K562 (cell line): ENCODE results near the gene EEFSEC. TPM values are rescaled to one million over a fixed set of nuclear protein-coding genes. Genes with fewer than 3 reads are reported as not detected.

Experiments
- ILF3 ChIP-seq: fragments of 450-650 bp; IDR thresholded peaks from 2 replicates; pipeline ENCODE4 v1.6.1; 2018; ENCODE audit warnings: antibody characterized with exemption, mild to moderate bottlenecking, moderate library complexity, borderline replicate concordance
- TCFL5 ChIP-seq: fragments of 250-450 bp; sonication (Bioruptor Pico); conservative IDR thresholded peaks from 2 replicates; pipeline ENCODE4 v1.6.1; 2021; ENCODE audit warnings: mild to moderate bottlenecking, moderate library complexity, matching md5 sums
- ZNF830 ChIP-seq: fragments of 250-450 bp; sonication (Bioruptor Pico); IDR thresholded peaks from 2 replicates; pipeline ENCODE4 v1.5.0; 2021; ENCODE audit warnings: mild to moderate bottlenecking
- polyA plus RNA-seq, 8 experiments: library from polyadenylated mRNA; depleted of rRNA in 4 of 8; stranded (reverse) in 5 of 8; unstranded in 3 of 8; fragments of >200 nt; fragmentation: Nextera tagmentation in 2 of 8; fragmentation: Illumina TruSeq in 1 of 8; extraction: Ambion mirVana in 2 of 8; extraction: Trizol in 1 of 8; gene quantifications; 2 replicates each; pipeline versions ENCODE4 v1.2.1 to v1.2.3, GENCODE V29; 2011 to 2014; ENCODE audit warnings: inconsistent platforms in 1 of 8, missing spikeins in 1 of 8
- total RNA-seq, 7 experiments: library from RNA; depleted of rRNA in 6 of 7; stranded (reverse); fragments of >200 nt in 6 of 7; fragmentation: Illumina TruSeq in 2 of 7; extraction: Trizol in 2 of 7; gene quantifications; 2 replicates each; pipeline versions ENCODE4 v1.2.1 to v1.2.3, GENCODE V29; 2011 to 2021; ENCODE audit warnings: low replicate concordance in 1 of 7
- TF ChIP-seq, protein P1 (sequence below), 2 experiments: IDR thresholded peaks; 2 replicates each; pipeline ENCODE4 v1.6.1; 2012; ENCODE audit warnings: improper control_type of control experiment in 2 of 2, low read depth in 2 of 2, low read length in 2 of 2, borderline replicate concordance in 1 of 2
- TF ChIP-seq, protein P2 (sequence below): fragments of 250-450 bp; sonication (Bioruptor Pico); IDR thresholded peaks from 2 replicates; pipeline ENCODE4 v1.8.0; 2022; ENCODE audit warnings: moderate library complexity, mild to moderate bottlenecking, inconsistent platforms

EEFSEC gene
- total and polyA plus RNA-seq, 9 of the 15 experiments (the other 6 are each of a cell fraction or from before 2014, with no cell fraction given) = 0.35 to 11.8 (median 7.7) TPM

DNA sequence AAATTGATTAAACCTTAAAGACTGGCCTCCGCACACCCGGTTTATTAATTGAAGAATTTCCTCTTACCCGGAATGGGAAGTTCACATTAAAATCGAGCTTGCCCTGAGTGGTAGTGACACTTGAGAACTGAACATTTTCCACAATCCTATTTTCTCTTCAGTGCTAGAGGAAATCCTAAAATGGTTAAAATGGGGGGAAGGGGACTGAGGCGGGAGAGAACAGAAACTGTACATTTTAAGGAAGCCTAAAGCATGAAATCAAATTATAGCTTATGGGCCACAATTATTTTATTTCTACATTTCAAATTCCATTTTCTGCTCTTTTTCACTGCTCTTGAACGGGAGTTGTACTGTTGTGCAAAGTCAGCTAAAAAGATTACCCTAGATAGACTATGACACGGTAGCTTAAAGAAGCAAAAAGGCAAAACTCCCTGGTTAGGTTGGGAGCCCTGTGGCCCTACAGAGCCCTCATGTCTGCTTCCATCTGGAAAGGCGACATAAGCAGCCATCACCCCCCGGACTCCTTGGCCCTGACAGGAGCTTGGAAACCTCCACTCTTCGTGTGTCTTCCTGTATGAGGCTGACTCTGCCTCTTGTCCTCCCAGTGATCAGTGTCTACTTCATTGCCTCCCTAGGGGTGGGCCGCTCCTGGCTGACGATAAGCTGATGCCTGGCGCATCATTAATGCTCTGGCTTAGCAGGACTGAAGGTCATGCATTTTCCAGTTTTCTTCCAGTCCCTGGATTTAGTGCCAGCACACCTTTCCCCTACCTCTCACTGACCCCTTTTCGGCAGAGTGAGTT lies 79.3 kb downstream of the EEFSEC start (continued):
- no peak for TF ChIP-seq ZNF830
- TF ChIP-seq TCFL5 (CRISPR knock-in tag) = no peak
- TF ChIP-seq, protein P1, sequence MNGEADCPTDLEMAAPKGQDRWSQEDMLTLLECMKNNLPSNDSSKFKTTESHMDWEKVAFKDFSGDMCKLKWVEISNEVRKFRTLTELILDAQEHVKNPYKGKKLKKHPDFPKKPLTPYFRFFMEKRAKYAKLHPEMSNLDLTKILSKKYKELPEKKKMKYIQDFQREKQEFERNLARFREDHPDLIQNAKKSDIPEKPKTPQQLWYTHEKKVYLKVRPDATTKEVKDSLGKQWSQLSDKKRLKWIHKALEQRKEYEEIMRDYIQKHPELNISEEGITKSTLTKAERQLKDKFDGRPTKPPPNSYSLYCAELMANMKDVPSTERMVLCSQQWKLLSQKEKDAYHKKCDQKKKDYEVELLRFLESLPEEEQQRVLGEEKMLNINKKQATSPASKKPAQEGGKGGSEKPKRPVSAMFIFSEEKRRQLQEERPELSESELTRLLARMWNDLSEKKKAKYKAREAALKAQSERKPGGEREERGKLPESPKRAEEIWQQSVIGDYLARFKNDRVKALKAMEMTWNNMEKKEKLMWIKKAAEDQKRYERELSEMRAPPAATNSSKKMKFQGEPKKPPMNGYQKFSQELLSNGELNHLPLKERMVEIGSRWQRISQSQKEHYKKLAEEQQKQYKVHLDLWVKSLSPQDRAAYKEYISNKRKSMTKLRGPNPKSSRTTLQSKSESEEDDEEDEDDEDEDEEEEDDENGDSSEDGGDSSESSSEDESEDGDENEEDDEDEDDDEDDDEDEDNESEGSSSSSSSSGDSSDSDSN (IDR thresholded peaks at IDR 0.05; ENCODE audit: borderline replicate concordance in 1 of 2, low read depth in 2 of 2, low read length in 2 of 2) = no peak
- TF ChIP-seq, protein P2, sequence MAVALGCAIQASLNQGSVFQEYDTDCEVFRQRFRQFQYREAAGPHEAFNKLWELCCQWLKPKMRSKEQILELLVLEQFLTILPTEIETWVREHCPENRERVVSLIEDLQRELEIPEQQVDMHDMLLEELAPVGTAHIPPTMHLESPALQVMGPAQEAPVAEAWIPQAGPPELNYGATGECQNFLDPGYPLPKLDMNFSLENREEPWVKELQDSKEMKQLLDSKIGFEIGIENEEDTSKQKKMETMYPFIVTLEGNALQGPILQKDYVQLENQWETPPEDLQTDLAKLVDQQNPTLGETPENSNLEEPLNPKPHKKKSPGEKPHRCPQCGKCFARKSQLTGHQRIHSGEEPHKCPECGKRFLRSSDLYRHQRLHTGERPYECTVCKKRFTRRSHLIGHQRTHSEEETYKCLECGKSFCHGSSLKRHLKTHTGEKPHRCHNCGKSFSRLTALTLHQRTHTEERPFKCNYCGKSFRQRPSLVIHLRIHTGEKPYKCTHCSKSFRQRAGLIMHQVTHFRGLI (CRISPR knock-in tag) = no peak
- no peak for TF ChIP-seq ILF3
